HepG2 (cell line): ENCODE data around the gene RIPK1. TPM values are rescaled to one million over a fixed set of nuclear protein-coding genes. Genes with fewer than 3 reads are reported as not detected.
A peak's percentile ranks its signal among the peaks of the same experiment; 100 is the strongest.

Experiments used
- ARNT ChIP-seq: fragments of 450-650 bp; IDR thresholded peaks from 2 replicates; pipeline ENCODE4 v1.6.1; 2017
- HOXD1 ChIP-seq: sonication (generic); formaldehyde crosslinking; IDR thresholded peaks from 2 replicates; pipeline ENCODE4 v1.5.0; 2020; ENCODE audit warnings: missing genetic modification reagents
- KAT8 ChIP-seq: IDR thresholded peaks from 2 replicates; pipeline ENCODE4 v1.6.1; 2016; ENCODE audit warnings: missing genetic modification reagents, missing compliant biosample characterization
- MEIS2 ChIP-seq: sonication (generic); formaldehyde crosslinking; IDR thresholded peaks from 2 replicates; pipeline ENCODE4 v1.9.0; 2021; ENCODE audit warnings: mild to moderate bottlenecking, missing genetic modification reagents
- MYC ChIP-seq: sonication (generic); formaldehyde crosslinking; IDR thresholded peaks from 2 replicates; pipeline ENCODE4 v1.9.0; 2021; ENCODE audit warnings: missing genetic modification reagents, borderline replicate concordance
- NFE2L1 ChIP-seq: sonication (generic); formaldehyde crosslinking; IDR thresholded peaks from 2 replicates; pipeline ENCODE4 v1.4.0; 2020; ENCODE audit warnings: missing genetic modification reagents, mild to moderate bottlenecking, borderline replicate concordance
- NR1H2 ChIP-seq: sonication (generic); formaldehyde crosslinking; IDR thresholded peaks from 2 replicates; pipeline ENCODE4 v1.8.1; 2022; ENCODE audit warnings: low read depth, missing genetic modification reagents, borderline replicate concordance
- RORA ChIP-seq: sonication (generic); formaldehyde crosslinking; IDR thresholded peaks from 2 replicates; pipeline ENCODE4 v1.5.0; 2020; ENCODE audit warnings: mild to moderate bottlenecking, missing genetic modification reagents, moderate library complexity
- SNRNP70 ChIP-seq: fragments of 200-400 bp; formaldehyde crosslinking; IDR thresholded peaks from 2 replicates; pipeline ENCODE4 v1.6.1; 2017; ENCODE audit warnings: mild to moderate bottlenecking, low read depth, low read length, moderate library complexity
- SRY ChIP-seq: sonication (generic); formaldehyde crosslinking; IDR thresholded peaks from 2 replicates; pipeline ENCODE4 v1.8.0; 2022; ENCODE audit warnings: mild to moderate bottlenecking, missing genetic modification reagents
- ZNF138 ChIP-seq: sonication (generic); formaldehyde crosslinking; IDR thresholded peaks from 2 replicates; pipeline ENCODE4 v1.5.0; 2020; ENCODE audit warnings: mild to moderate bottlenecking, low read depth, missing genetic modification reagents
- ZNF180 ChIP-seq: sonication (generic); formaldehyde crosslinking; IDR thresholded peaks from 2 replicates; pipeline ENCODE4 v1.4.0; 2020; ENCODE audit warnings: low read depth, missing genetic modification reagents, borderline replicate concordance
- ZNF256 ChIP-seq: sonication (generic); formaldehyde crosslinking; conservative IDR thresholded peaks from 2 replicates; pipeline ENCODE4 v1.4.0; 2020; ENCODE audit warnings: missing genetic modification reagents
- ZNF777 ChIP-seq: sonication (generic); formaldehyde crosslinking; IDR thresholded peaks from 2 replicates; pipeline ENCODE4 v1.4.0; 2020; ENCODE audit warnings: missing genetic modification reagents
- polyA plus RNA-seq, 8 experiments: library from polyadenylated mRNA; depleted of rRNA in 3 of 8; stranded (reverse) in 7 of 8; unstranded in 1 of 8; fragments of >200 nt; fragmentation: Illumina TruSeq in 4 of 8; extraction: Trizol in 4 of 8; gene quantifications; 2 replicates each; pipeline versions ENCODE4 v1.2.1 to v1.2.3, GENCODE V29; 2011 to 2016; ENCODE audit warnings: low read depth in 4 of 8, missing spikeins in 1 of 8, mixed read lengths in 1 of 8; ENCODE audit not compliant: insufficient read depth in 1 of 8
- total RNA-seq, 5 experiments: library from RNA; depleted of rRNA; stranded (reverse); fragments of >200 nt; fragmentation: Illumina TruSeq; extraction: Trizol; gene quantifications; 2 replicates each; pipeline ENCODE4 v1.2.3, GENCODE V29; 2016; ENCODE audit warnings: low read depth in 1 of 5
- TF ChIP-seq, protein P1 (sequence below): sonication (generic); formaldehyde crosslinking; IDR thresholded peaks from 2 replicates; pipeline ENCODE4 v1.4.0; 2020; ENCODE audit warnings: missing genetic modification reagents
- TF ChIP-seq, protein P2 (sequence below): sonication (generic); formaldehyde crosslinking; IDR thresholded peaks from 2 replicates; pipeline ENCODE4 v1.9.0; 2021; ENCODE audit warnings: missing genetic modification reagents, borderline replicate concordance
- TF ChIP-seq, protein P3 (sequence below): sonication (generic); formaldehyde crosslinking; IDR thresholded peaks from 2 replicates; pipeline ENCODE4; 2020; ENCODE audit warnings: missing genetic modification reagents, mild to moderate bottlenecking, borderline replicate concordance
- TF ChIP-seq, protein P4 (sequence below): sonication (generic); formaldehyde crosslinking; IDR thresholded peaks from 2 replicates; pipeline ENCODE4 v1.4.0; 2020; ENCODE audit warnings: missing genetic modification reagents

Gene RIPK1
- total and polyA plus RNA-seq, 2 of the 13 experiments (the other 11 are each of a cell fraction or from before 2014, with no cell fraction given) = 9.0 to 10.3 TPM

DNA sequence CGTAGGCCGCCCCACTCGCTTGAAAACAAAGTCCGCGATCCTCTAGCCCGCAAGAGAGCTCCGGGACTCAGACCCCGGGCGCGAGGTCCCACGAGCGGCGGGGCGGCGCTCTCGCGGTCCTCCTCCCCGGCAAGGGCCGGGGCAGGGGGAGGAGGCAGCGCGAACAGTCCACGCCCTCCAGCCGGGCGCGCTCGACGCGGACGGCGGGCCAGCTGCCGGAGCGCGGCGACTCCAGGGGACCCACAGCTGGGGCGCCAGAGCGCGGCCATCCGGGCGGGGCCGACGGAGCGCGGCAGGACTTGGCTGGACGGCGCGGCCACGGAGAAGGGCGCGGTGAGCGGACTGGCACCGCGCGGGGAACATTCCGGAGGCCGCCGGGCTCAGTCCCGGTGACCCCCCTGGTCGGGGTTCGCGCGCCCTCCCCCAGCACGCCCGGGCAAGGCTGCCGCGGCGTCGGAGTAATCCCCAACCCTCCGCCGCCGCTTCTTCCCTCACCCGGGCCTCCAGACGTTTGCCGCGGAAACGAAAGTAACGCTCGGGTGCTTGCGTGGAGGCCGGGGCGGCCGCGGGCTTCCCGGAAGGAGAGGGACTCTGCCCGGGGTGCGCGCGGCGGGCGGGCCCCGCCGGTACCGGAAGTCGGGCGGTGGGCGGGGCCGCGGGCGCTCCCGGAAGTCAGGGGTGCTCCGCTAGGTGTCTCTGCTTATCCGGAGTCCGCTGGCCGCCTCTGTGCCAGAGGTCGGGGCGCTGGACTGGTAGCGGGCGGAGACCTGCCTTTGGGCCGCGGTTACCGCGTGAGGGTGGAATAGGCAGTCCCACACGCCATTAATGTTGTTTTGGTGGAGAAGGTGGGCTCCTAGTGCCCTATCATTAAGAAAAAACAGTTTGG lies at the start of gene RIPK1 (continued):
- TF ChIP-seq, protein P1, sequence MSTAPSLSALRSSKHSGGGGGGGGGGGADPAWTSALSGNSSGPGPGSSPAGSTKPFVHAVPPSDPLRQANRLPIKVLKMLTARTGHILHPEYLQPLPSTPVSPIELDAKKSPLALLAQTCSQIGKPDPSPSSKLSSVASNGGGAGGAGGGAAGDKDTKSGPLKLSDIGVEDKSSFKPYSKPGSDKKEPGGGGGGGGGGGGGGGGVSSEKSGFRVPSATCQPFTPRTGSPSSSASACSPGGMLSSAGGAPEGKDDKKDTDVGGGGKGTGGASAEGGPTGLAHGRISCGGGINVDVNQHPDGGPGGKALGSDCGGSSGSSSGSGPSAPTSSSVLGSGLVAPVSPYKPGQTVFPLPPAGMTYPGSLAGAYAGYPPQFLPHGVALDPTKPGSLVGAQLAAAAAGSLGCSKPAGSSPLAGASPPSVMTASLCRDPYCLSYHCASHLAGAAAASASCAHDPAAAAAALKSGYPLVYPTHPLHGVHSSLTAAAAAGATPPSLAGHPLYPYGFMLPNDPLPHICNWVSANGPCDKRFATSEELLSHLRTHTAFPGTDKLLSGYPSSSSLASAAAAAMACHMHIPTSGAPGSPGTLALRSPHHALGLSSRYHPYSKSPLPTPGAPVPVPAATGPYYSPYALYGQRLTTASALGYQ (CRISPR knock-in tag) = peak; percentile 43
- TF ChIP-seq ZNF777 (CRISPR knock-in tag) (peak; percentile 99), ARNT (no peak), KAT8 (CRISPR knock-in tag) (peak; percentile 92), HOXD1 (no peak; the same call in 1 of the 2 replicates), ZNF256 (no peak; the same call in 1 of the 2 replicates), MYC (CRISPR knock-in tag) (peak; percentile 80; the same call in 1 of the 2 replicates), SRY (CRISPR knock-in tag) (peak; percentile 95), ZNF138 (CRISPR knock-in tag) (peak; percentile 90; the same call in 1 of the 2 replicates), RORA (CRISPR knock-in tag) (0 out of 2 replicates have a peak, but pooled peaks have one; percentile 49), SNRNP70 (no peak), NR1H2 (CRISPR knock-in tag) (0 out of 2 replicates have a peak, but pooled peaks have one; percentile 42), ZNF180 (CRISPR knock-in tag) (no peak; the same call in 1 of the 2 replicates), NFE2L1 (CRISPR knock-in tag) (no peak), MEIS2 (peak; percentile 18; the same call in 1 of the 2 replicates)
- TF ChIP-seq, protein P2, sequence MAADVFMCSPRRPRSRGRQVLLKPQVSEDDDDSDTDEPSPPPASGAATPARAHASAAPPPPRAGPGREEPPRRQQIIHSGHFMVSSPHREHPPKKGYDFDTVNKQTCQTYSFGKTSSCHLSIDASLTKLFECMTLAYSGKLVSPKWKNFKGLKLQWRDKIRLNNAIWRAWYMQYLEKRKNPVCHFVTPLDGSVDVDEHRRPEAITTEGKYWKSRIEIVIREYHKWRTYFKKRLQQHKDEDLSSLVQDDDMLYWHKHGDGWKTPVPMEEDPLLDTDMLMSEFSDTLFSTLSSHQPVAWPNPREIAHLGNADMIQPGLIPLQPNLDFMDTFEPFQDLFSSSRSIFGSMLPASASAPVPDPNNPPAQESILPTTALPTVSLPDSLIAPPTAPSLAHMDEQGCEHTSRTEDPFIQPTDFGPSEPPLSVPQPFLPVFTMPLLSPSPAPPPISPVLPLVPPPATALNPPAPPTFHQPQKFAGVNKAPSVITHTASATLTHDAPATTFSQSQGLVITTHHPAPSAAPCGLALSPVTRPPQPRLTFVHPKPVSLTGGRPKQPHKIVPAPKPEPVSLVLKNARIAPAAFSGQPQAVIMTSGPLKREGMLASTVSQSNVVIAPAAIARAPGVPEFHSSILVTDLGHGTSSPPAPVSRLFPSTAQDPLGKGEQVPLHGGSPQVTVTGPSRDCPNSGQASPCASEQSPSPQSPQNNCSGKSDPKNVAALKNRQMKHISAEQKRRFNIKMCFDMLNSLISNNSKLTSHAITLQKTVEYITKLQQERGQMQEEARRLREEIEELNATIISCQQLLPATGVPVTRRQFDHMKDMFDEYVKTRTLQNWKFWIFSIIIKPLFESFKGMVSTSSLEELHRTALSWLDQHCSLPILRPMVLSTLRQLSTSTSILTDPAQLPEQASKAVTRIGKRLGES (CRISPR knock-in tag) = 0 out of 2 replicates have a peak, but pooled peaks have one; percentile 10
- TF ChIP-seq, protein P3, sequence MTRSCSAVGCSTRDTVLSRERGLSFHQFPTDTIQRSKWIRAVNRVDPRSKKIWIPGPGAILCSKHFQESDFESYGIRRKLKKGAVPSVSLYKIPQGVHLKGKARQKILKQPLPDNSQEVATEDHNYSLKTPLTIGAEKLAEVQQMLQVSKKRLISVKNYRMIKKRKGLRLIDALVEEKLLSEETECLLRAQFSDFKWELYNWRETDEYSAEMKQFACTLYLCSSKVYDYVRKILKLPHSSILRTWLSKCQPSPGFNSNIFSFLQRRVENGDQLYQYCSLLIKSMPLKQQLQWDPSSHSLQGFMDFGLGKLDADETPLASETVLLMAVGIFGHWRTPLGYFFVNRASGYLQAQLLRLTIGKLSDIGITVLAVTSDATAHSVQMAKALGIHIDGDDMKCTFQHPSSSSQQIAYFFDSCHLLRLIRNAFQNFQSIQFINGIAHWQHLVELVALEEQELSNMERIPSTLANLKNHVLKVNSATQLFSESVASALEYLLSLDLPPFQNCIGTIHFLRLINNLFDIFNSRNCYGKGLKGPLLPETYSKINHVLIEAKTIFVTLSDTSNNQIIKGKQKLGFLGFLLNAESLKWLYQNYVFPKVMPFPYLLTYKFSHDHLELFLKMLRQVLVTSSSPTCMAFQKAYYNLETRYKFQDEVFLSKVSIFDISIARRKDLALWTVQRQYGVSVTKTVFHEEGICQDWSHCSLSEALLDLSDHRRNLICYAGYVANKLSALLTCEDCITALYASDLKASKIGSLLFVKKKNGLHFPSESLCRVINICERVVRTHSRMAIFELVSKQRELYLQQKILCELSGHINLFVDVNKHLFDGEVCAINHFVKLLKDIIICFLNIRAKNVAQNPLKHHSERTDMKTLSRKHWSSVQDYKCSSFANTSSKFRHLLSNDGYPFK (CRISPR knock-in tag) = peak; percentile 17; the same call in 1 of the 2 replicates
- TF ChIP-seq, protein P4, sequence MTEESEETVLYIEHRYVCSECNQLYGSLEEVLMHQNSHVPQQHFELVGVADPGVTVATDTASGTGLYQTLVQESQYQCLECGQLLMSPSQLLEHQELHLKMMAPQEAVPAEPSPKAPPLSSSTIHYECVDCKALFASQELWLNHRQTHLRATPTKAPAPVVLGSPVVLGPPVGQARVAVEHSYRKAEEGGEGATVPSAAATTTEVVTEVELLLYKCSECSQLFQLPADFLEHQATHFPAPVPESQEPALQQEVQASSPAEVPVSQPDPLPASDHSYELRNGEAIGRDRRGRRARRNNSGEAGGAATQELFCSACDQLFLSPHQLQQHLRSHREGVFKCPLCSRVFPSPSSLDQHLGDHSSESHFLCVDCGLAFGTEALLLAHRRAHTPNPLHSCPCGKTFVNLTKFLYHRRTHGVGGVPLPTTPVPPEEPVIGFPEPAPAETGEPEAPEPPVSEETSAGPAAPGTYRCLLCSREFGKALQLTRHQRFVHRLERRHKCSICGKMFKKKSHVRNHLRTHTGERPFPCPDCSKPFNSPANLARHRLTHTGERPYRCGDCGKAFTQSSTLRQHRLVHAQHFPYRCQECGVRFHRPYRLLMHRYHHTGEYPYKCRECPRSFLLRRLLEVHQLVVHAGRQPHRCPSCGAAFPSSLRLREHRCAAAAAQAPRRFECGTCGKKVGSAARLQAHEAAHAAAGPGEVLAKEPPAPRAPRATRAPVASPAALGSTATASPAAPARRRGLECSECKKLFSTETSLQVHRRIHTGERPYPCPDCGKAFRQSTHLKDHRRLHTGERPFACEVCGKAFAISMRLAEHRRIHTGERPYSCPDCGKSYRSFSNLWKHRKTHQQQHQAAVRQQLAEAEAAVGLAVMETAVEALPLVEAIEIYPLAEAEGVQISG = peak; percentile 86
